Cardiac muscle cell (in vitro differentiated cells and primary cell): ENCODE measurements around the gene TICAM2. TPM values are rescaled to one million over a fixed set of nuclear protein-coding genes. Genes with fewer than 3 reads are reported as not detected.
A peak's percentile ranks its signal among the peaks of the same experiment; 100 is the strongest.

Experiments used
- DNase-seq, 2 donors: peaks; one replicate each; pipeline versions ENCODE4 v3.0.0 to v3.0.0-alpha.2; 2010 to 2017; ENCODE audit warnings: low read depth in 1 of 2, low spot score in 1 of 2
- H3K27ac ChIP-seq: fragments of 200-600 bp; sonication (generic); 2 replicates; pipeline ENCODE4 v1.5.1; 2016
- H3K27me3 ChIP-seq: fragments of 200-600 bp; sonication (generic); 2 replicates; pipeline ENCODE4 v1.6.0; 2016; ENCODE audit warnings: control low read depth
- H3K36me3 ChIP-seq: fragments of 200-600 bp; sonication (generic); 2 replicates; pipeline ENCODE4 v1.5.1; 2016; ENCODE audit warnings: control low read depth
- H3K4me1 ChIP-seq: fragments of 200-600 bp; sonication (generic); 2 replicates; pipeline ENCODE4 v1.8.1; 2017; ENCODE audit warnings: low read depth, mild to moderate bottlenecking, mixed run types
- H3K4me3 ChIP-seq: fragments of 200-600 bp; sonication (generic); 2 replicates; pipeline ENCODE4 v1.5.1; 2016; ENCODE audit warnings: mild to moderate bottlenecking
- H3K9me3 ChIP-seq: fragments of 200-600 bp; sonication (generic); 2 replicates; pipeline ENCODE4 v1.5.1; 2017; ENCODE audit warnings: low read depth, mild to moderate bottlenecking, control low read depth
- CTCF ChIP-seq: IDR thresholded peaks from 2 replicates; pipeline ENCODE4 v1.5.1; 2012; ENCODE audit warnings: low read depth, mild to moderate bottlenecking, low read length
- polyA plus RNA-seq: library from polyadenylated mRNA; unstranded; fragments of >200 nt; fragmentation: Nextera tagmentation; extraction: Ambion mirVana; gene quantifications from 2 replicates; pipeline ENCODE4 v1.2.1, GENCODE V29; 2016
- total RNA-seq: library from RNA; depleted of rRNA; stranded (reverse); fragments of >200 nt; gene quantifications from 2 replicates; pipeline ENCODE4 v1.2.3, GENCODE V29; 2016

TICAM2 gene
- total and polyA plus RNA-seq, 2 experiments from 2014 or later = 0.22 to 0.63 TPM

DNA sequence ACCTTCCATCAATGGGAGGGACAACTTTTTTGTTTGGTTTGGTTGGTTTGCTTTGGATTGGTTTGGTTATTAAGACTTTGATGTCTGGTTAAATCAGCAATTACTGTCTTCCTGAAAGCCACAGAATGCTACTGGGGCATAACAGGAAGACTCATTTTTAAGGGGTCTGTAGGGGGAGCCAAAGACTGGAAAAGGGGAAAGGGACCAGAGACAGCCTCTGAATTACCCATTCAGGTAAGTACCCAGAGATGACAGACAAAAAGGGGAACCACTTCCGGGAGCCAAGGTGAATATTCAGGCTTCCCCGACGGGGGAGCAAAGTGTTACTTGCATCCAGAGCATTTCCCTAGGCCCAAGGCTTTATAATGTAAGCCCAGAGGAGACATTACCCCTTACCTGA, 53.1 kb downstream of the TICAM2 start:
- H3K36me3 ChIP-seq = no peaks in the 10 kb centered on the region

GRCh38 chr5:115548683-115549082, 53.6 kb downstream of the TICAM2 start:
- Histone ChIP-seq H3K4me1 (no peaks in the 10 kb centered on the region), H3K4me3 (no peak overlapping the region), H3K36me3 (no peaks in the 10 kb centered on the region), H3K27me3 (no peaks in the 10 kb centered on the region), H3K9me3 (no peaks in the 10 kb centered on the region), H3K27ac (no peak overlapping the region)
- no peak for DNase-seq
- TF ChIP-seq CTCF = no peak

More for the DNA sequence above, 53.1 kb downstream of the TICAM2 start:
- no peaks in the 10 kb centered on the region for H3K9me3 ChIP-seq
- H3K27me3 ChIP-seq = no peaks in the 10 kb centered on the region
- H3K4me1 ChIP-seq = no peaks in the 10 kb centered on the region
- TF ChIP-seq CTCF = peak; percentile 38
- DNase-seq = no peak
- H3K4me3 ChIP-seq = no peak overlapping the region
- no peak overlapping the region for H3K27ac ChIP-seq

DNA sequence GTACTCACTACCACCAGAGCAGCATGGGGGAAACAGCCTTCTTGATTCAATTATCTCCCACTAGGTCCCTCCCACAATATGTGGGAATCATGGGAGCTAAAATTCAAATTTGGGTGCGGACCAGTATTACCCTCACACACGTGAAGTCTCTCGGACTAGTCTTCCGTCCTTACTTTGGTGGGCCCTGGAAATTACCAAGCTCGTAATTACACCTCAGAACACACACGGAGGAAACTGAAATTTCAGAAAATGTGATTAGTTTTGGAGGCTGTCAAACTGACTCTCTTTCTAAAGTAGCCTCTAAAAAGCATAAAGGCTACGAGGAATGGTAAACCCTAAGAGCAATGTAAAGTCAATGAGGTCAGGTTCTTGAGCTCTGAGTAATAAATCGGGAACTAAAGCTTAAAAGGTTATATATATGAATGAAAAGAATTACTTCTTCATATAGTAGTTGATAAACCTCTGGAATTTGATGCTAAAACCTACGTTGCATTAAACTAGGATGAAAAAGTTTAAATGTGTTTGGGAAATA, 56.9 kb downstream of the TICAM2 start:
- Histone ChIP-seq H3K4me3 (peak overlapping the region; percentile 7), H3K27me3 (no peaks in the 10 kb centered on the region), H3K27ac (peak overlapping the region; percentile 21), H3K9me3 (no peaks in the 10 kb centered on the region), H3K4me1 (peaks cover 13% of the 10 kb centered on the region), H3K36me3 (no peaks in the 10 kb centered on the region)
- no peak for DNase-seq
- no peak for TF ChIP-seq CTCF

DNA sequence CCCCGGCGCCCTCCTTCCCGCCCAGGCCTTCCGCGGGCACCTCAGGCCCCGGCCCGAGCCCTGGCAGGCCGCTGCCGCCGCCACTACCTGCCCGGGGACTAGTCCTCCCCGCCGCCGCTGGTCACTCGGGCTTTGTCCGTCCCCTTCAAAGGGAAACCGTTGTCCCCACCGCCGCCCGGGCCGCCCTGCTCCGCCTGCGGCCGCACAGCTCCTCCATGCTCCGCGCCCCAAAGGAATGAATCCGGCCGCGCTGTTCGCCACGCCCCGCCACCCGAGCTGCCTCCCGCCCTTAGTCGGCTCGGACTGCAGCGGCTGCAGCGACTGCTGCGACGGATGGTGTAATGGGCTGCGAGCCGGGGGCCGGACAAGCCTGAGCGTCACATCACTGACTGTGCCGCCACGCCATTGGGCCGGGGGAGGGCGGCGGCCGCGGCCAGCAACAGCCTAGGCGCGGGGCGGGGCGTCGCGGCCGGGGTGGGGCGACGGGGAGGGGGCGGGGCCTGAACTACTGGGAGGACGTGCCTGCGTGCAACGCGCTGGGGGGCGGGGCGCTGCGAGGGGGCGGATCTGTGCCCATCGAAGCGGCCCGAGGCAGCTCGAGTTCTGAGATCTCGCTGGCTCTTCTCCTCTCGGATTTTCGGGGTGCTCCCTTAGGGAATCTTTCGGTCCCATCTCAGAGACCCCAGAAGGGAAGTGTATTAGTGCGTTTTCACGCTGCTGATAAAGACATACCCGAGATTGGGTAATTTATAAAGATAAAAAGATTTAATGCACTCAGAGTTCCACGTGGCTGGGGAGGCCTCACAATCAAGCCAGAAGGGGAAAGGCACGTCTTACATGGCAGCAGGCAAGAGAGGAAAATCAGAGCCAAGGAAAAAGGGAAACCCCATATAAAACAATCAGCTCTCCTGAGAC, 57.6 kb downstream of the TICAM2 start, which contains the start of gene FEM1C:
Gene FEM1C (minus strand): TSS at position 340 of the 915 bp plus-strand sequence. CDS start 1,282 bp downstream, outside the sequence.
- Histone ChIP-seq H3K9me3 (no peaks in the 10 kb centered on the region), H3K27ac (peak within 1 kb of the TSS; percentile 94), H3K36me3 (no peaks in the 10 kb centered on the region), H3K27me3 (no peaks in the 10 kb centered on the region), H3K4me1 (peaks cover 21% of the 10 kb centered on the region), H3K4me3 (peak within 1 kb of the TSS; percentile 90)
- TF ChIP-seq CTCF = no peak
- peak; percentile 98 to 99 for DNase-seq

GRCh38 chr5:115544043-115544435, 58.2 kb downstream of the TICAM2 start:
- DNase-seq = no peak
- H3K27me3 ChIP-seq = no peaks in the 10 kb centered on the region
- peak overlapping the region; percentile 90 for H3K4me3 ChIP-seq
- peaks cover 27% of the 10 kb centered on the region for H3K4me1 ChIP-seq
- TF ChIP-seq CTCF = no peak
- peak overlapping the region; percentile 94 for H3K27ac ChIP-seq
- no peaks in the 10 kb centered on the region for H3K36me3 ChIP-seq
- no peaks in the 10 kb centered on the region for H3K9me3 ChIP-seq
